ENCODE data around the gene KCNK7. TPM values are rescaled to one million over a fixed set of nuclear protein-coding genes. Genes with fewer than 3 reads are reported as not detected.

KCNK7 gene
- polyA plus RNA-seq, 1 of the 3 experiments (the other 2 are of a cell fraction): 0.58 TPM

DNA sequence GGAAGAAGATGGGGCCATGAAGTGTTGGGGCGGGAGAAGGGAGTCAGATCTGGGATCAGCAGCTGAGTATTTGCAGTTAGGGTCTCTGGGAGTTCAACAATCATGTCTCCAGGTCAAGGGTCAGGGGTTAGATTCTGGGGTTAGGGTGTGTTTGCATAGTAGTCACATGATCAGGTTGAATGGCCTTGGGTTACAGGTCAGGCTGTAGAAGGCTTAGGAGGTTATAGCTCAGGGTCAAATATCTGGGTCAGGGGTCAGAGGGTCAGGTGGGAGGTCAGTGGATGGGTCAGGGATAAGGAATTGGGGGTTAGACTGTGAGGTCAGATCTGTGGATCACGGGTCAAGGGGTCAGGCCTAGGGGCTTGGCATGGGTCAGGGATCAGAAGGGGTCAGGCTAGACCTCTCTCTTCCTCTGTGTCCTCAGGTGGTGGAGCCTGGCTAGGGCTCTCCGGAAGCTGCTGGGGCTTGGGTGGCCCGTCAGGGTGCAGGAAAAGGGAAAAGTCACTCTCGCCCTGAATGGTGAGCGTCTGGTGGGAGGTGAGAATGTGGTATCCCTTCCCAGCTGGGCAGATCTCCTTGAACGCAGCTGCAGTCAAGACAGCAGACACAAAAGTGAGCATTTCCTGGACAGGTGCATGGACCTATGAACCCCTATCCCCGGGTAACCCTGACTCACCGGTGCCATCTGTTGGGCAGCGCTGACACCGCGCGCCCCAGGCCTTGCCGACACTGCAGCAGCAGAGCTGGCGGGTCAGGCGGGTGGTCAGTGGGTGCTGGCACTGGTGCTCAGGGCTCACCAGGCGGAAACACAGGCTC, 43.8 kb downstream of the KCNK7 start (continued):
- no peak for TF ChIP-seq MXI1 (IDR thresholded peaks at IDR 0.05; ENCODE audit: low read depth, low read length)

DNA sequence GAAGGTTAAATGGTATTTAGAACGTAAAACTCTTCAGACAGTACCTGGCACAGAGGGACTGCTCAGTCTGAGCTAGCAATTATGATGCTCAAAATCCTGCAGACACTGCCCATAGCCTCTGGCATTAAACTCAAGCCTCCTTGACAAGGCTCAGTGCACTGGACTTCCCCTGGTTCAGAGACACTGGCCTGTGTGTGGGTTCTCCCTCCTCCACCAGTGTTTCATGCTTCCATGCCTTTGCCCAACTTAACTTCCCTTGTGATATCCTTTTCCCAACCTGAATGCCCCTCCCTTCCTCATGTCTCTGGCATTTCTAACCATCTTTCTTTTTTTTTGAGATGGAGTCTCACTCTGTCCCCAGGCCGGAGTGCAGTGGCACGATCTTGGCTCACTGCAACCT, 46.5 kb downstream of the KCNK7 start:
- no peak overlapping the region for H2AFZ ChIP-seq (ENCODE audit: low read depth)
- ChIA-PET POLR2A (no interaction called here), CTCF (interaction anchor here (1.2 to 6.4 kb wide), 4 partner anchors 7 to 24 kb away, joined by 3 to 88 read pairs (median 4); partner anchors contain the start of gene ZNRD2)
- TF ChIP-seq MXI1 (IDR thresholded peaks at IDR 0.05; ENCODE audit: low read depth, low read length) (no peak), TEAD4 (IDR thresholded peaks at IDR 0.05; ENCODE audit: borderline replicate concordance, insufficient read depth) (no peak), GABPA (IDR thresholded peaks at IDR 0.05; ENCODE audit: low read depth) (no peak), RFX5 (IDR thresholded peaks at IDR 0.05; ENCODE audit: low read length) (no peak), FOXJ3 (CRISPR knock-in tag; IDR thresholded peaks at IDR 0.05) (no peak), GATA2 (CRISPR knock-in tag; IDR thresholded peaks at IDR 0.05) (no peak), RAD21 (IDR thresholded peaks at IDR 0.05; ENCODE audit: low read length) (no peak), MEF2A (IDR thresholded peaks at IDR 0.05; ENCODE audit: borderline replicate concordance, low read depth) (no peak)
- TF ChIP-seq, protein P1, sequence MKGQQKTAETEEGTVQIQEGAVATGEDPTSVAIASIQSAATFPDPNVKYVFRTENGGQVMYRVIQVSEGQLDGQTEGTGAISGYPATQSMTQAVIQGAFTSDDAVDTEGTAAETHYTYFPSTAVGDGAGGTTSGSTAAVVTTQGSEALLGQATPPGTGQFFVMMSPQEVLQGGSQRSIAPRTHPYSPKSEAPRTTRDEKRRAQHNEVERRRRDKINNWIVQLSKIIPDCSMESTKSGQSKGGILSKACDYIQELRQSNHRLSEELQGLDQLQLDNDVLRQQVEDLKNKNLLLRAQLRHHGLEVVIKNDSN (IDR thresholded peaks at IDR 0.05; ENCODE audit: borderline replicate concordance, low read depth): no peak
- TF ChIP-seq, protein P2, sequence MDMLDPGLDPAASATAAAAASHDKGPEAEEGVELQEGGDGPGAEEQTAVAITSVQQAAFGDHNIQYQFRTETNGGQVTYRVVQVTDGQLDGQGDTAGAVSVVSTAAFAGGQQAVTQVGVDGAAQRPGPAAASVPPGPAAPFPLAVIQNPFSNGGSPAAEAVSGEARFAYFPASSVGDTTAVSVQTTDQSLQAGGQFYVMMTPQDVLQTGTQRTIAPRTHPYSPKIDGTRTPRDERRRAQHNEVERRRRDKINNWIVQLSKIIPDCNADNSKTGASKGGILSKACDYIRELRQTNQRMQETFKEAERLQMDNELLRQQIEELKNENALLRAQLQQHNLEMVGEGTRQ (IDR thresholded peaks at IDR 0.05; ENCODE audit: borderline replicate concordance, low read depth, low read length): no peak
- H3F3A ChIP-seq (replicated peaks; ENCODE audit: insufficient read depth): no peaks in the 10 kb centered on the region
- 0 out of 2 replicates have a peak, but pooled peaks cover 7% of the 10 kb centered on the region for H4K20me1 ChIP-seq (ENCODE audit: insufficient read depth)
- no peak overlapping the region for H3K9ac ChIP-seq
- no peak overlapping the region for H3K27ac ChIP-seq (ENCODE audit: low read depth in 2 of 2, low read length in 1 of 2)
- H3K4me2 ChIP-seq: no peak overlapping the region
- no peak overlapping the region for H3K4me3 ChIP-seq (ENCODE audit: low read depth in 2 of 2, low read length in 1 of 2)
- no peak for DNase-seq
- peaks cover 29 to 58% of the 10 kb centered on the region in 2 experiments for H3K36me3 ChIP-seq (replicated peaks in 1 of 2; ENCODE audit: control insufficient read depth in 1 of 2, insufficient read depth in 2 of 2, low read length in 1 of 2)
- 95% methylated on average over 3 of the region's 3 CpGs for WGBS (ENCODE audit: low lambda C conversion rate)
- H3K27me3 ChIP-seq (ENCODE audit: insufficient read depth): no peaks in the 10 kb centered on the region
- peaks cover 16% of the 10 kb centered on the region for H3K79me2 ChIP-seq (ENCODE audit: insufficient read depth)
- no peaks in the 10 kb centered on the region for H3K9me2 ChIP-seq
- peaks cover 0 to 4% of the 10 kb centered on the region in 2 experiments; a peak in 1 of 4 replicates for H3K4me1 ChIP-seq (ENCODE audit: control insufficient read depth in 1 of 2, insufficient read depth in 2 of 2, low read depth in 1 of 2, low read length in 1 of 2)
- H3K9me3 ChIP-seq: no peaks in the 10 kb centered on the region

DNA sequence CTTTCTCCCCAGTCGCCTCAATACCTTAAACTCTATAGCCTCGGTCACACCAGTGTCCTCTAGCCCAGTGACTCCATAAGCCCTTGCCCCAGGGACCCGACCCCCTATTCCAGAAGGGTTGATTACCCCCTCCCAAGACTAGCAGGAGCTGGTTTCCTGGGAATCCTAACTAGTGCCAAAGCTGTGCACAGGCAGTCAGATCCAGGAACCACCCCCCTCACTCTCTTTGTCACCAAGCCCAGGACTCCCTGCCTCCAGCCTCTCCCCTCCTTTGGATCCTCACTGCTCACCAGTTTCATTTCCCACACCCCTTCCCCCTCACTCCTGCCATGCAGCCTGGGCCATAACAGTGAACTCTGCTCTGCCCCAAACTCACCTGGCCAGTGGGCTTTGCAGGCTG, 47.2 kb downstream of the KCNK7 start:
- H2AFZ ChIP-seq (ENCODE audit: low read depth): no peak overlapping the region
- no peak overlapping the region for H3K4me3 ChIP-seq (ENCODE audit: low read depth in 2 of 2, low read length in 1 of 2)
- POLR2A ChIA-PET: interaction anchor here (0.6 kb wide), 1 partner anchor 254 kb away, joined by 3 read pairs; no protein-coding TSS in a partner anchor
- no peak for DNase-seq
- H3K36me3 ChIP-seq (replicated peaks in 1 of 2; ENCODE audit: control insufficient read depth in 1 of 2, insufficient read depth in 2 of 2, low read length in 1 of 2): peaks cover 29 to 57% of the 10 kb centered on the region in 2 experiments
- H3K4me2 ChIP-seq: no peak overlapping the region
- H3K9me3 ChIP-seq: no peaks in the 10 kb centered on the region
- no peaks in the 10 kb centered on the region for H3K27me3 ChIP-seq (ENCODE audit: insufficient read depth)
- 0 out of 2 replicates have a peak, but pooled peaks cover 7% of the 10 kb centered on the region for H4K20me1 ChIP-seq (ENCODE audit: insufficient read depth)
- TF ChIP-seq EZH2phosphoT487 (IDR thresholded peaks at IDR 0.05; ENCODE audit: borderline replicate concordance, low read depth) (no peak), GATA2 (CRISPR knock-in tag; IDR thresholded peaks at IDR 0.05) (no peak), CHD2 (IDR thresholded peaks at IDR 0.05; ENCODE audit: low read length, partially characterized antibody) (no peak), NRF1 (IDR thresholded peaks at IDR 0.05; ENCODE audit: low read depth, low read length) (no peak), JUND (IDR thresholded peaks at IDR 0.05) (no peak), MXI1 (IDR thresholded peaks at IDR 0.05; ENCODE audit: low read depth, low read length) (no peak), YY1 (IDR thresholded peaks at IDR 0.05; ENCODE audit: low read depth) (no peak), TAF1 (IDR thresholded peaks at IDR 0.05; ENCODE audit: borderline replicate concordance, low read depth, low read length) (no peak), ELF1 (IDR thresholded peaks at IDR 0.05) (no peak), FOXJ3 (CRISPR knock-in tag; IDR thresholded peaks at IDR 0.05) (no peak)
- TF ChIP-seq, protein P1 (IDR thresholded peaks at IDR 0.05; ENCODE audit: borderline replicate concordance, low read depth): no peak
- TF ChIP-seq, protein P3, sequence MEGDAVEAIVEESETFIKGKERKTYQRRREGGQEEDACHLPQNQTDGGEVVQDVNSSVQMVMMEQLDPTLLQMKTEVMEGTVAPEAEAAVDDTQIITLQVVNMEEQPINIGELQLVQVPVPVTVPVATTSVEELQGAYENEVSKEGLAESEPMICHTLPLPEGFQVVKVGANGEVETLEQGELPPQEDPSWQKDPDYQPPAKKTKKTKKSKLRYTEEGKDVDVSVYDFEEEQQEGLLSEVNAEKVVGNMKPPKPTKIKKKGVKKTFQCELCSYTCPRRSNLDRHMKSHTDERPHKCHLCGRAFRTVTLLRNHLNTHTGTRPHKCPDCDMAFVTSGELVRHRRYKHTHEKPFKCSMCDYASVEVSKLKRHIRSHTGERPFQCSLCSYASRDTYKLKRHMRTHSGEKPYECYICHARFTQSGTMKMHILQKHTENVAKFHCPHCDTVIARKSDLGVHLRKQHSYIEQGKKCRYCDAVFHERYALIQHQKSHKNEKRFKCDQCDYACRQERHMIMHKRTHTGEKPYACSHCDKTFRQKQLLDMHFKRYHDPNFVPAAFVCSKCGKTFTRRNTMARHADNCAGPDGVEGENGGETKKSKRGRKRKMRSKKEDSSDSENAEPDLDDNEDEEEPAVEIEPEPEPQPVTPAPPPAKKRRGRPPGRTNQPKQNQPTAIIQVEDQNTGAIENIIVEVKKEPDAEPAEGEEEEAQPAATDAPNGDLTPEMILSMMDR (IDR thresholded peaks at IDR 0.05): no peak
- TF ChIP-seq, protein P4, sequence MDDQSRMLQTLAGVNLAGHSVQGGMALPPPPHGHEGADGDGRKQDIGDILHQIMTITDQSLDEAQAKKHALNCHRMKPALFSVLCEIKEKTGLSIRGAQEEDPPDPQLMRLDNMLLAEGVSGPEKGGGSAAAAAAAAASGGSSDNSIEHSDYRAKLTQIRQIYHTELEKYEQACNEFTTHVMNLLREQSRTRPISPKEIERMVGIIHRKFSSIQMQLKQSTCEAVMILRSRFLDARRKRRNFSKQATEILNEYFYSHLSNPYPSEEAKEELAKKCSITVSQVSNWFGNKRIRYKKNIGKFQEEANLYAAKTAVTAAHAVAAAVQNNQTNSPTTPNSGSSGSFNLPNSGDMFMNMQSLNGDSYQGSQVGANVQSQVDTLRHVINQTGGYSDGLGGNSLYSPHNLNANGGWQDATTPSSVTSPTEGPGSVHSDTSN (IDR thresholded peaks at IDR 0.05): no peak
- no peak overlapping the region for H3K9ac ChIP-seq
- H3K27ac ChIP-seq (ENCODE audit: low read depth in 2 of 2, low read length in 1 of 2): no peak overlapping the region
- peaks cover 0 to 4% of the 10 kb centered on the region in 2 experiments; a peak in 1 of 4 replicates for H3K4me1 ChIP-seq (ENCODE audit: control insufficient read depth in 1 of 2, insufficient read depth in 2 of 2, low read depth in 1 of 2, low read length in 1 of 2)
- H3F3A ChIP-seq (replicated peaks; ENCODE audit: insufficient read depth): no peaks in the 10 kb centered on the region
- peaks cover 12% of the 10 kb centered on the region; the same call in 1 of the 2 replicates for H3K79me2 ChIP-seq (ENCODE audit: insufficient read depth)
- WGBS (ENCODE audit: low lambda C conversion rate): 92% methylated on average over 3 of the region's 3 CpGs
- CTCF ChIA-PET: interaction anchor here (1.2 to 6.4 kb wide), 4 partner anchors 7 to 25 kb away, joined by 3 to 88 read pairs (median 4); partner anchors contain the start of gene ZNRD2
- no peaks in the 10 kb centered on the region for H3K9me2 ChIP-seq

All from SK-N-SH (cell line).